Measurements from ENCODE around the gene CCDC92B.
"Not testable (repeated sequence)": the region's sequence is repeated elsewhere in the genome, so short reads cannot be mapped to it uniquely, and the experiment has no call there.

Gene CCDC92B

GRCh38 chr17:2749058-2749783, at the start of gene CCDC92B:
CCDC92B (minus strand) TSS chr17:2749652; CDS start chr17:2735145, 14,507 bp downstream.
- H3K4me1 Mint-ChIP-seq = no peaks in the 10 kb centered on the region
- ATAC-seq (ENCODE audit: low read depth) (no peak), DNase-seq (ENCODE audit: low spot score in 2 of 2) (no peak)
- peaks cover 23% of the 10 kb centered on the region for H3K27me3 Mint-ChIP-seq
- peak within 1 kb of the TSS; percentile 46 for H3K4me3 Mint-ChIP-seq
- H3K36me3 Mint-ChIP-seq = peaks cover 3% of the 10 kb centered on the region
- no peak within 1 kb of the TSS for H3K27ac Mint-ChIP-seq
- no peaks in the 10 kb centered on the region for H3K9me3 Mint-ChIP-seq

- DNase-seq (ENCODE audit: low spot score in 2 of 2) (no peak), ATAC-seq (ENCODE audit: low read depth) (no peak)
- Mint-ChIP-seq H3K27me3 (no peaks in the 10 kb centered on the region), H3K36me3 (peaks cover 16% of the 10 kb centered on the region), H3K4me1 (peaks cover 49% of the 10 kb centered on the region), H3K27ac (no peak overlapping the region), H3K4me3 (no peak overlapping the region), H3K9me3 (no peaks in the 10 kb centered on the region)
These were observed 49.2 kb upstream of the CCDC92B start for GRCh38 chr17:2798678-2799077.

- no peaks in the 10 kb centered on the region for H3K27me3 Mint-ChIP-seq
These were observed 48.7 kb upstream of the CCDC92B start for GRCh38 chr17:2798188-2798587.

GRCh38 chr17:2797637-2798036, 48.2 kb upstream of the CCDC92B start:
- Mint-ChIP-seq H3K9me3 (no peaks in the 10 kb centered on the region), H3K4me1 (peaks cover 49% of the 10 kb centered on the region), H3K27me3 (no peaks in the 10 kb centered on the region), H3K27ac (peak overlapping the region; percentile 25), H3K4me3 (peak overlapping the region; percentile 94), H3K36me3 (peaks cover 10% of the 10 kb centered on the region)
- DNase-seq (ENCODE audit: low spot score in 2 of 2) = no peak
- ATAC-seq (ENCODE audit: low read depth) = no peak

More at GRCh38 chr17:2798188-2798587, 48.7 kb upstream of the CCDC92B start:
- Mint-ChIP-seq H3K4me1 (peaks cover 51% of the 10 kb centered on the region), H3K27ac (no peak overlapping the region), H3K36me3 (peaks cover 13% of the 10 kb centered on the region), H3K9me3 (no peaks in the 10 kb centered on the region), H3K4me3 (peak overlapping the region; percentile 94)
- DNase-seq (ENCODE audit: low spot score in 2 of 2) = no peak
- ATAC-seq (ENCODE audit: low read depth) = no peak

- Mint-ChIP-seq H3K4me3 (peak overlapping the region; percentile 94), H3K27me3 (no peaks in the 10 kb centered on the region), H3K9me3 (no peaks in the 10 kb centered on the region), H3K4me1 (peaks cover 50% of the 10 kb centered on the region), H3K36me3 (peaks cover 10% of the 10 kb centered on the region), H3K27ac (peak overlapping the region; percentile 25)
- ATAC-seq (ENCODE audit: low read depth) = no peak
- DNase-seq (ENCODE audit: low spot score in 2 of 2) = no peak
These were observed 47.8 kb upstream of the CCDC92B start for GRCh38 chr17:2797226-2797625.

GRCh38 chr17:2796164-2797125, 47.0 kb upstream of the CCDC92B start, which contains the start of gene RAP1GAP2:
RAP1GAP2 (plus strand) TSS chr17:2796438; CDS start chr17:2796528, 90 bp downstream.
- peak within 1 kb of the TSS; percentile 94 for H3K4me3 Mint-ChIP-seq
- peak; percentile 57 for ATAC-seq (ENCODE audit: low read depth)
- DNase-seq (ENCODE audit: low spot score in 2 of 2) = peak in 1 of 2 donors; percentile 30
- no peaks in the 10 kb centered on the region for H3K27me3 Mint-ChIP-seq
- H3K36me3 Mint-ChIP-seq = peaks cover 7% of the 10 kb centered on the region
- H3K9me3 Mint-ChIP-seq = no peaks in the 10 kb centered on the region
- H3K27ac Mint-ChIP-seq = peak within 1 kb of the TSS; percentile 25
- peaks cover 49% of the 10 kb centered on the region for H3K4me1 Mint-ChIP-seq

- peaks cover 53% of the 10 kb centered on the region for H3K4me1 Mint-ChIP-seq
- peak; percentile 6 for ATAC-seq (ENCODE audit: low read depth)
- H3K27ac Mint-ChIP-seq = peak overlapping the region; percentile 7
- H3K4me3 Mint-ChIP-seq = peak overlapping the region; percentile 94
- DNase-seq (ENCODE audit: low spot score in 2 of 2) = no peak
- peaks cover 5% of the 10 kb centered on the region for H3K36me3 Mint-ChIP-seq
- no peaks in the 10 kb centered on the region for H3K9me3 Mint-ChIP-seq
- H3K27me3 Mint-ChIP-seq = no peaks in the 10 kb centered on the region
These were observed 46.1 kb upstream of the CCDC92B start for GRCh38 chr17:2795441-2796163.

- ATAC-seq (ENCODE audit: low read depth) (no peak), DNase-seq (ENCODE audit: low spot score in 2 of 2) (no peak)
- Mint-ChIP-seq H3K27ac (peak overlapping the region; percentile 24), H3K36me3 (no peaks in the 10 kb centered on the region), H3K9me3 (no peaks in the 10 kb centered on the region), H3K4me1 (peaks cover 60% of the 10 kb centered on the region), H3K4me3 (peak overlapping the region; percentile 67), H3K27me3 (no peaks in the 10 kb centered on the region)
These were observed 44.8 kb upstream of the CCDC92B start for GRCh38 chr17:2794111-2794803.

- Mint-ChIP-seq H3K27me3 (no peaks in the 10 kb centered on the region), H3K9me3 (no peaks in the 10 kb centered on the region), H3K27ac (peak overlapping the region; percentile 69), H3K4me1 (peaks cover 50% of the 10 kb centered on the region), H3K36me3 (no peaks in the 10 kb centered on the region), H3K4me3 (peak overlapping the region; percentile 78)
- DNase-seq (ENCODE audit: low spot score in 2 of 2) = no peak
- no peak for ATAC-seq (ENCODE audit: low read depth)
These were observed 43.1 kb upstream of the CCDC92B start for GRCh38 chr17:2792366-2793169.

GRCh38 chr17:2789700-2790099, 40.2 kb upstream of the CCDC92B start:
- ATAC-seq (ENCODE audit: low read depth) = no peak
- H3K27ac Mint-ChIP-seq = no peak overlapping the region
- H3K4me1 Mint-ChIP-seq = peaks cover 28% of the 10 kb centered on the region
- H3K4me3 Mint-ChIP-seq = no peak overlapping the region
- no peak for DNase-seq (ENCODE audit: low spot score in 2 of 2)
- no peaks in the 10 kb centered on the region for H3K27me3 Mint-ChIP-seq
- no peaks in the 10 kb centered on the region for H3K9me3 Mint-ChIP-seq
- H3K36me3 Mint-ChIP-seq = no peaks in the 10 kb centered on the region

GRCh38 chr17:2786176-2786881, 36.9 kb upstream of the CCDC92B start:
- Mint-ChIP-seq H3K27ac (no peak overlapping the region), H3K36me3 (no peaks in the 10 kb centered on the region), H3K4me1 (peaks cover 11% of the 10 kb centered on the region), H3K4me3 (no peak overlapping the region), H3K9me3 (no peaks in the 10 kb centered on the region), H3K27me3 (no peaks in the 10 kb centered on the region)
- ATAC-seq (ENCODE audit: low read depth) (peak; percentile 98), DNase-seq (ENCODE audit: low spot score in 2 of 2) (peak; percentile 94 to 97)

- not testable (repeated sequence) for H3K4me1 Mint-ChIP-seq; H3K36me3 Mint-ChIP-seq; H3K27me3 Mint-ChIP-seq; H3K27ac Mint-ChIP-seq; H3K4me3 Mint-ChIP-seq; H3K9me3 Mint-ChIP-seq; DNase-seq (ENCODE audit: low spot score in 2 of 2); ATAC-seq (ENCODE audit: low read depth)
These were observed 35.9 kb upstream of the CCDC92B start for GRCh38 chr17:2785376-2785775.

Measured in memory B cell (primary cell).